HG03039 (cell line): ENCODE measurements around the gene MAPRE3.
A peak's percentile ranks its signal among the peaks of the same experiment; 100 is the strongest.
"Not testable (repeated sequence)": the region's sequence is repeated elsewhere in the genome, so short reads cannot be mapped to it uniquely, and the experiment has no call there.

ENCODE experiments used
- ATAC-seq: cut with Tn5 transposase; IDR thresholded peaks from one replicate; pipeline ENCODE4 v1.9.1; 2021; ENCODE audit warnings: mild to moderate bottlenecking, moderate library complexity; ENCODE audit not compliant: unreplicated experiment

The MAPRE3 gene

GRCh38 chr2:26970244-26970927 lies at the start of gene MAPRE3:
Gene MAPRE3, plus strand, starts transcription at chr2:26970637. Its CDS starts 51,582 bp downstream, at chr2:27022219.
- ATAC-seq: peak; percentile 76

- ATAC-seq: no peak
Observed at GRCh38 chr2:26921323-26921722, 49.1 kb upstream of the MAPRE3 start.

- ATAC-seq: no peak
Observed at GRCh38 chr2:26922405-26923188, 47.8 kb upstream of the MAPRE3 start.

- ATAC-seq: not testable (repeated sequence)
Observed at GRCh38 chr2:26923189-26923466, 47.3 kb upstream of the MAPRE3 start.

GRCh38 chr2:26924731-26925099 lies 45.7 kb upstream of the MAPRE3 start:
- ATAC-seq: no peak

GRCh38 chr2:26925100-26925791 lies 45.2 kb upstream of the MAPRE3 start:
- no peak for ATAC-seq

- no peak for ATAC-seq
Observed at GRCh38 chr2:26927221-26927620, 43.2 kb upstream of the MAPRE3 start.

GRCh38 chr2:26932974-26933373 lies 37.5 kb upstream of the MAPRE3 start:
- no peak for ATAC-seq

- no peak for ATAC-seq
Observed at GRCh38 chr2:26933431-26934334, 36.8 kb upstream of the MAPRE3 start.

- no peak for ATAC-seq
Observed at GRCh38 chr2:26934335-26934724, 36.1 kb upstream of the MAPRE3 start.

GRCh38 chr2:26934985-26935384 lies 35.5 kb upstream of the MAPRE3 start:
- ATAC-seq: no peak

- ATAC-seq: no peak
Observed at GRCh38 chr2:26936855-26937254, 33.6 kb upstream of the MAPRE3 start.

- ATAC-seq: no peak
Observed at GRCh38 chr2:26938399-26939118, 31.9 kb upstream of the MAPRE3 start.

- no peak for ATAC-seq
Observed at GRCh38 chr2:26940001-26940400, 30.4 kb upstream of the MAPRE3 start.

- no peak for ATAC-seq
Observed at GRCh38 chr2:26941486-26941885, 29.0 kb upstream of the MAPRE3 start.

- no peak for ATAC-seq
Observed at GRCh38 chr2:26942543-26943295, 27.7 kb upstream of the MAPRE3 start.

GRCh38 chr2:26945991-26946750 lies 24.3 kb upstream of the MAPRE3 start:
- no peak for ATAC-seq

- no peak for ATAC-seq
Observed at GRCh38 chr2:26946841-26947784, 23.3 kb upstream of the MAPRE3 start.
